ENCODE measurements around the gene CMC2. TPM values are rescaled to one million over a fixed set of nuclear protein-coding genes. Genes with fewer than 3 reads are reported as not detected.
A peak's percentile ranks its signal among the peaks of the same experiment; 100 is the strongest.

Gene CMC2
- total and polyA plus RNA-seq, 2 of the 13 experiments (the other 11 are each of a cell fraction or from before 2014, with no cell fraction given) = 116 to 129 TPM

GRCh38 chr16:81006211-81006812 lies 373 bp downstream of the CMC2 start (continued):
- TF ChIP-seq PHF8 (CRISPR knock-in tag; IDR thresholded peaks at IDR 0.05) (peak; percentile 87), ONECUT2 (CRISPR knock-in tag; IDR thresholded peaks at IDR 0.05) (0 out of 2 replicates have a peak, but pooled peaks have one; percentile 23), MXD1 (CRISPR knock-in tag; IDR thresholded peaks at IDR 0.05) (peak; percentile 90), IRF9 (CRISPR knock-in tag; IDR thresholded peaks at IDR 0.05; ENCODE audit: borderline replicate concordance) (peak; percentile 91; the same call in 1 of the 2 replicates), ARID3A (IDR thresholded peaks at IDR 0.05; ENCODE audit: low read depth, low read length) (no peak), ZBTB34 (CRISPR knock-in tag; IDR thresholded peaks at IDR 0.05) (no peak), GATA4 (IDR thresholded peaks at IDR 0.05; ENCODE audit: borderline replicate concordance, low read depth) (no peak; the same call in 1 of the 2 replicates), ZNF678 (CRISPR knock-in tag; IDR thresholded peaks at IDR 0.05) (no peak), ELF4 (CRISPR knock-in tag; IDR thresholded peaks at IDR 0.05; ENCODE audit: borderline replicate concordance) (no peak), ASH2L (IDR thresholded peaks at IDR 0.05; ENCODE audit: insufficient read length, low read depth, low read length) (no peak), ZBTB37 (CRISPR knock-in tag; IDR thresholded peaks at IDR 0.05) (no peak), ZNF772 (CRISPR knock-in tag; IDR thresholded peaks at IDR 0.05) (no peak; the same call in 1 of the 2 replicates), ETS1 (CRISPR knock-in tag; IDR thresholded peaks at IDR 0.05) (no peak), ZNF850 (CRISPR knock-in tag; conservative IDR thresholded peaks at IDR 0.05) (no peak; the same call in 1 of the 2 replicates), FOXP1 (IDR thresholded peaks at IDR 0.05) (no peak), FOXP1 (CRISPR knock-in tag; IDR thresholded peaks at IDR 0.05) (no peak), HDAC2 (CRISPR knock-in tag; IDR thresholded peaks at IDR 0.05) (peak; percentile 44), ARNTL (CRISPR knock-in tag; IDR thresholded peaks at IDR 0.05) (no peak), HOMEZ (CRISPR knock-in tag; IDR thresholded peaks at IDR 0.05; ENCODE audit: low read depth) (no peak)
